Hepatocyte (in vitro differentiated cells): ENCODE results near the gene PCDHA13. TPM values are rescaled to one million over a fixed set of nuclear protein-coding genes. Genes with fewer than 3 reads are reported as not detected.
"Not testable (repeated sequence)": the region's sequence is repeated elsewhere in the genome, so short reads cannot be mapped to it uniquely, and the experiment has no call there.

Experiments
- DNase-seq: peaks from one replicate; pipeline ENCODE4 v3.0.0-alpha.2; 2016; ENCODE audit warnings: low spot score
- H2AFZ ChIP-seq: fragments of 200-600 bp; sonication (generic); 2 replicates; pipeline ENCODE4 v1.6.0; 2016; ENCODE audit warnings: antibody characterized with exemption, mild to moderate bottlenecking
- H3K27ac ChIP-seq: fragments of 200-600 bp; sonication (generic); 2 replicates; pipeline ENCODE4 v1.5.1; 2016; ENCODE audit warnings: mild to moderate bottlenecking
- H3K27me3 ChIP-seq: fragments of 200-600 bp; sonication (generic); 2 replicates; pipeline ENCODE4 v1.6.1; 2016
- H3K36me3 ChIP-seq: fragments of 200-600 bp; sonication (generic); replicated peaks from 2 replicates; pipeline ENCODE4 v1.5.1; 2016; ENCODE audit warnings: low read depth; ENCODE audit not compliant: insufficient read depth
- H3K4me1 ChIP-seq: fragments of 200-600 bp; sonication (generic); 2 replicates; pipeline ENCODE4 v1.5.1; 2016; ENCODE audit warnings: mild to moderate bottlenecking, moderate library complexity; ENCODE audit not compliant: insufficient read depth
- H3K4me2 ChIP-seq: fragments of 200-600 bp; sonication (generic); 2 replicates; pipeline ENCODE4 v1.6.0; 2016
- H3K4me3 ChIP-seq: fragments of 200-600 bp; sonication (generic); 2 replicates; pipeline ENCODE4 v1.5.1; 2016; ENCODE audit warnings: mild to moderate bottlenecking
- H3K79me2 ChIP-seq: fragments of 200-600 bp; sonication (generic); 2 replicates; pipeline ENCODE4 v1.6.0; 2017; ENCODE audit warnings: mild to moderate bottlenecking
- H3K9me2 ChIP-seq: fragments of 200-600 bp; sonication (generic); replicated peaks from 2 replicates; pipeline ENCODE4 v1.6.0; 2017; ENCODE audit warnings: mild to moderate bottlenecking; ENCODE audit not compliant: insufficient read depth
- H3K9me3 ChIP-seq: fragments of 200-600 bp; sonication (generic); 2 replicates; pipeline ENCODE4 v1.5.1; 2016; ENCODE audit warnings: low read depth, mild to moderate bottlenecking
- H4K20me1 ChIP-seq: fragments of 200-600 bp; sonication (generic); 2 replicates; pipeline ENCODE4 v1.6.0; 2016; ENCODE audit warnings: mild to moderate bottlenecking; ENCODE audit not compliant: insufficient read depth, poor library complexity, severe bottlenecking
- CTCF ChIP-seq: fragments of 200-600 bp; sonication (generic); IDR thresholded peaks from 2 replicates; pipeline ENCODE4 v1.5.1; 2016; ENCODE audit warnings: antibody characterized with exemption, mild to moderate bottlenecking; ENCODE audit not compliant: poor library complexity
- EZH2 ChIP-seq: fragments of 200-600 bp; sonication (generic); IDR thresholded peaks from 2 replicates; pipeline ENCODE4 v1.6.1; 2016; ENCODE audit warnings: antibody characterized with exemption, mild to moderate bottlenecking, borderline replicate concordance
- EZH2phosphoT487 ChIP-seq: fragments of 200-600 bp; sonication (generic); IDR thresholded peaks from one replicate; pipeline ENCODE4 v1.6.1; 2018; ENCODE audit warnings: antibody characterized with exemption, mild to moderate bottlenecking, low read depth, moderate library complexity; ENCODE audit not compliant: unreplicated experiment, severe bottlenecking
- WGBS: methylation state at CpG from one replicate; pipeline ENCODE4 v1.1.6; 2016; ENCODE audit warnings: low lambda C conversion rate; ENCODE audit errors: missing lambda C conversion rate; 5-methylcytosine and 5-hydroxymethylcytosine counted together
- polyA plus RNA-seq: library from polyadenylated mRNA; unstranded; fragments of >200 nt; fragmentation: Nextera tagmentation; extraction: Ambion mirVana; gene quantifications from 2 replicates; pipeline ENCODE4 v1.2.1, GENCODE V29; 2016
- total RNA-seq: library from RNA; depleted of rRNA; stranded (reverse); fragments of >200 nt; gene quantifications from 2 replicates; pipeline ENCODE4 v1.2.3, GENCODE V29; 2014

Gene PCDHA13
- total and polyA plus RNA-seq, 2 experiments from 2014 or later = 0.27 to 4.3 TPM

GRCh38 chr5:140849831-140850634, 31.9 kb upstream of the PCDHA13 start:
- not testable (repeated sequence) for H3K4me2 ChIP-seq, H3K27ac ChIP-seq, H3K9me3 ChIP-seq, H3K27me3 ChIP-seq, DNase-seq, H3K4me1 ChIP-seq, H3K9me2 ChIP-seq, H4K20me1 ChIP-seq, H3K79me2 ChIP-seq, H3K36me3 ChIP-seq, H3K4me3 ChIP-seq, H2AFZ ChIP-seq
- over 99% methylated on average over 95 of the region's 101 CpGs for WGBS

- H2AFZ ChIP-seq = peak within 1 kb of the TSS; percentile 56
- WGBS = 24% methylated on average over 44 of the region's 44 CpGs
- H4K20me1 ChIP-seq = no peaks in the 10 kb centered on the region
- no peaks in the 10 kb centered on the region for H3K4me1 ChIP-seq
- H3K9me3 ChIP-seq = peaks cover 7% of the 10 kb centered on the region
- no peaks in the 10 kb centered on the region for H3K36me3 ChIP-seq
- H3K4me2 ChIP-seq = peak within 1 kb of the TSS; percentile 41
- H3K9me2 ChIP-seq = no peaks in the 10 kb centered on the region
- H3K4me3 ChIP-seq = peak within 1 kb of the TSS; percentile 4
- peak; percentile 72 for DNase-seq
- TF ChIP-seq EZH2phosphoT487 = no peak
- no peak for TF ChIP-seq EZH2
- peak; percentile 60 for TF ChIP-seq CTCF
- H3K27ac ChIP-seq = peak within 1 kb of the TSS; percentile 64
- no peaks in the 10 kb centered on the region for H3K27me3 ChIP-seq
- no peaks in the 10 kb centered on the region for H3K79me2 ChIP-seq
Observed at GRCh38 chr5:140855772-140856674, 25.9 kb upstream of the PCDHA13 start, which contains the start of gene PCDHA10. Gene PCDHA10, plus strand, starts transcription at chr5:140855897. Its CDS starts 152 bp downstream, at chr5:140856049.

GRCh38 chr5:140857177-140857986, 24.5 kb upstream of the PCDHA13 start:
- Histone ChIP-seq H3K4me2 (no peak overlapping the region), H3K79me2 (no peaks in the 10 kb centered on the region), H3K9me3 (peaks cover 11% of the 10 kb centered on the region), H3K27ac (no peak overlapping the region), H3K9me2 (no peaks in the 10 kb centered on the region), H3K4me3 (no peak overlapping the region), H2AFZ (no peak overlapping the region), H4K20me1 (no peaks in the 10 kb centered on the region), H3K36me3 (no peaks in the 10 kb centered on the region), H3K4me1 (no peaks in the 10 kb centered on the region), H3K27me3 (no peaks in the 10 kb centered on the region)
- no peak for DNase-seq
- TF ChIP-seq EZH2 = no peak
- TF ChIP-seq EZH2phosphoT487 = no peak
- TF ChIP-seq CTCF = no peak
- over 99% methylated on average over 87 of the region's 94 CpGs for WGBS
